Ureter (tissue), 1 donor: ENCODE data around the gene MAPK4. TPM values are rescaled to one million over a fixed set of nuclear protein-coding genes. Genes with fewer than 3 reads are reported as not detected.
A peak's percentile ranks its signal among the peaks of the same experiment; 100 is the strongest.
"Not testable (repeated sequence)": the region's sequence is repeated elsewhere in the genome, so short reads cannot be mapped to it uniquely, and the experiment has no call there.

Experiments used
- DNase-seq: peaks from one replicate; pipeline ENCODE4 v3.0.0-alpha.2; 2020; ENCODE audit warnings: low spot score
- total RNA-seq: library from RNA; stranded (reverse); gene quantifications from one replicate; pipeline ENCODE4 v1.2.4, GENCODE V29; 2023
- donor health status: DM: yes; HTN: yes; CAD: no.

Gene MAPK4
- total RNA-seq, 1 donor from 2014 or later, result 14.3 TPM

DNA sequence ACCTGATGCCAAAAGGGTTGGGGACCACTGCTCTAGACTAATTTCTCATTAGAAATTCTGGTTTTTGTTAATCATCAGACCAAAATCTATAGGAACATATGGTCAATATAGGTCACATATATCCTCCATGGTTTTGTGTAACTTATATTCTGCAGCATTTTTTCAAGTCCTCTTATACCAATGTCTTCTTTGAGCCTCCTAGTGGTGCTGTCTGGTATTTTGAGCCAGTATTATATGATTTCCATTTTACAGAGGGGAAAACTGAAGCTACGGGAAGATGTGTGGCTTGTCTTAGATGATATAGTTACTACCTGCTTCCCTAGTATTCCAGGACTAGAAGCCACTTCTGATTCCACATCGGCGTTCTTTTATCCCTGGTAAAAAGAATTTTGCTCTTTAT is 13.8 kb downstream of the MAPK4 start:
- DNase-seq, result no peak

DNA sequence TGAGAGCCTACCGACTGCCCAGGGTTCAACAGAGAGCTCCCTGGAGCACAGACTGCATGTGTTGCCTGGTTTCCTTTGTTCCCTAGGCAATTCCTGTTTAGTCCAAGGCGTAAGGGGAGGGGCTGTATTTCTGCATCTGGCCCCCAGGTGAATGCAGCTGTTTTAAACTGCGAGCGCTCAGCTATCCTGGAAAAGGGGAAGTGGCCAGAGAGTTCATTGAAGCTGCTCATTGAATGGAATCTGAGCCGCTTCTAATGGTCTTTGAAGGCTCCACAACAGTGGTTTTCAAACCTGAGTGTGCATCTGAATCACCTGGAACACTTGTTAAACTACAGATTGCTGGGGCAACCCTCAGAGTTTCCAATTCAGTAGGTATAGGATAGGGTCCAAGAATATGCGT is 18.1 kb downstream of the MAPK4 start:
- no peak for DNase-seq

DNA sequence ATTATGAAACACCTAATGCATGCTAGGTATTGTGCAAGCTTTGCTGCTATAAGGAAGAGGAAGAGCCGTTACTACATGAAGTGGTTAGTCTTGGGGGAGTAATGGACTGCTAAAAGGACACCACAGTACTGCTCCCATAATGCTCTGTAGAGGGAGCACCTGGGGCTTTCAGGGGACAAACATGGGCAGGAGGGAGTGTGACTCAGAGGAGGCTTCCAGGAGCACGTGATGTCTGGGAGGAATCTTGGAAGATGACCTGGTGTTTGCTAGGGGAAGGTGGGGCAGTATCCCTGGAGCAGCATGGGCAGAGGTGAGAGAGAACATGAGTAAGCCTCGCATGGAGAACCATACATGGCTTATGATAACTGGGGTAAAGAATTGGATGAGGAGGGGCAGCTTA is 18.8 kb downstream of the MAPK4 start:
- no peak for DNase-seq

DNA sequence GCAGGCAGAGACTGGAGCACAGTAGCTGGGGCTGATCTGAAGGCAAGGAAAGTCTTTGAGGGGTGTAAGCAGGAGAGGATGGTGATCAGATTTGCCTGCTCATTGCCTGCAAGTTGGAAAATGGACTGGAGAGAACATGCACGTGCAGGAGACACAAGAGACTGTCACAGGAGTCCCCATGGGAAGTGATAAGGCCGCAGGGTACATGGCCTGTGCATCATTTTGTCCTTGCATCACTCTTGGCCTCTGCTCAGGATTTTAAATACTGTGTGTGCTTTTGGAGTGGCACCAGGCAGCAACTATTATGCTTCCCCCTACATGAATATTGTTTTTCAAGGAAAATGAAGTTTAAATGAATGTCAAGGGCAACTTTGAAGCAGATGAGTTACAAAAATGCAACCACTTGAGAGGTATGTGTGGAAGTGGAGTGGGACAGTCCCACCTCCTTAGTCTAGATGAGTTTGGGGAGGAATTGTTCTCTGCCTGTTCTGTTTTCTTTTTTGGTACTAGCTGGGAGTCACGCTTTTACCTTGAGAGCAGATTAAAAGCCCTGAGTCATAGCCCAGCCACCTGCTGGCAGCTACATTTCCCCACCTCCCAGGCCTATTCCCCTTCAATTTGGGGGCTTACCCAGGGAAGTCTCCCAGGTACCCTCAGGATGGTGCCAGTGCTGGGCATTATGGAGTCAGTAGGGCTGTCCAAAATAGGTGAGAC is 19.3 kb downstream of the MAPK4 start:
- no peak for DNase-seq

DNA sequence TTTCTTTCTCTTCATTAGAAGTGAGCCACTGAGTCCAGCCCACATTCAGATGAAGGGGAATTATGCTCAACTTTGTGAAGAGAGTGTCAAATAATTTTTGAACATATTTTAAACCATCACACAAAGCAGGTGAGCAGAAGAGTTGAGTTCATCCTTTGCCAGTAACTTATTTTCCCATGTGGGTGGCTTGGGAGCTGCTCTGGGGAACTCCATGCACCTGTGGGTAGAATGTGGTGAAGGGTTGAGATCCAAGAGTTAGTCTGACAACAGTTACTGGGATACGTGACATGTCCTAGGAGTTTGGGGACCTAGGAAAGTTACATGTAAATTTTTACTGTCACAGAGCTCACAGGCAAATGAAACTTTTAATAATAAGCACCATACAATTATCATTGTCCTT is 21.6 kb downstream of the MAPK4 start:
- no peak for DNase-seq

DNA sequence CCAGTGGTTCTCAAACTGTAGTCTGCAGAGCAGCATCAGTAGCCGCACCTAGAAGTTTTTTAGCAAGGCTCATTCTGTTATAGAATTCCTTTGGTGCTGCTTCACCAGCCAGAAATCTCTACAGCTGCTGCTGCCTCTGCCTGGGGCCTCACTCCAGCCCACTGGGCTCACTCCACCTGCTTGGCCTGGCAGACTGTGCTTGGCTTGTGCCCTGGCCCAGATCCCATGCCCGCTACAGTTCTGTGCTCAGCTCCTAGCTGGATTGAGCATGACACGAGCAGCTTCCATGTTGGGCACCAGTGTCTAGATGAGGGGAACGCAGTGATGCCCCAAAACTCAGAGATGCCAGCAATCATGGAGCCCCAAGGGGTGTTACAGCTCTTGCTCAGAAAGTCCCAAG is 22.6 kb downstream of the MAPK4 start:
- no peak for DNase-seq

DNA sequence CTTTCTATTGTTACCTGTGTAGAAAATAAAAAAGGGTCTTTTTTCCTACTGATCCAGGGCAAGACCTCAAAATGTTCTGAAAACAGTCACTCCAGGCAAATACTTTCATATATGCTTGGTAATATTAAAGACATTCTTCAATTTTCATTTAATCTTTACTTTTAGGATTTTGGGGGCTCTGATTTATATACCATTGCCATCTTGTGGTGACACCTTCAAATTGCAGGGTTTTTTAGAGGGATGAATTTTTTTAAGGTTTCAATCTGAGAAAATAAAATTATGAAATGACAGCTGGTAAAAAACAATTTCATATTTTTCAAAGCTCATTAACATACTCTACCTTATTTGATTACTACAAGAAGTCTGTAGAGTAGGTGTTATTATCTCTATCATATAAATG is 26.8 kb downstream of the MAPK4 start:
- no peak for DNase-seq

DNA sequence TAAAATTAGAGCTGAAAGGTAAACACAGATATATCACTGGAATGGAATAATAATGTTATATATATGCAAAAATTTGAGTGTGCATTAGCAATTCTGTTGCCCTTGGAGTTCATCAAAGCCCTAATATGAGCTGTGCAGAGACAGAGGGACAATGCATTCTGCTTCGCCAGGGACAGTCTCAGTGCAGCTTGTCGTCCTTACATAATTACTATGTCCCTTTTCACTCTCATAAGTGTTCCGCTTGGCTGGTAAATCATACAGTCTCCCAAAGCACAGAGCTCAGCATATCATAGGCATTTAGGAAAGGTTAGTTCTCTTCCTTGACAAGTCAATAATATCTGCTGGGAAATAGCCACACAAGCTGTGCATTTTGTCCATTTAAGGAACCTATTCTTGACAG is 30.7 kb downstream of the MAPK4 start:
- DNase-seq, result no peak

DNA sequence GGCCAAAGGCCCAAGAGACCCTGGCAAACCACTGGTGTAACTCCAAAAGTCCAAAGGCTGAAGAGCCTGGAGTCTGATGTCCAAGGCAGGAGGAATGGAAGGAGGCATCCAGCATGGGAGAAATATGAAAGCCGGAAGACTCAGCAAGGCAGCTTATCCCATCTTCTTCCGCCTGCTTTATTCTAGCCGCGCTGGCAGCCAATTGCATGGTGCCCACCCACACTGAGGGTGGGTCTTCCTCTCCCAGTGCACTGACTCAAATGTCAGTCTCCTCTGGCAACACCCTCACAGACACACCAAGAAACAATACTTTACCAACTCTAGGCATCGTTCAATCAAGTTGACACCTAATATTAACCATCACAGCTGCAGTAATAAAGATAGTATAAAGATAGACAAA is 34.1 kb downstream of the MAPK4 start:
- DNase-seq, result no peak

DNA sequence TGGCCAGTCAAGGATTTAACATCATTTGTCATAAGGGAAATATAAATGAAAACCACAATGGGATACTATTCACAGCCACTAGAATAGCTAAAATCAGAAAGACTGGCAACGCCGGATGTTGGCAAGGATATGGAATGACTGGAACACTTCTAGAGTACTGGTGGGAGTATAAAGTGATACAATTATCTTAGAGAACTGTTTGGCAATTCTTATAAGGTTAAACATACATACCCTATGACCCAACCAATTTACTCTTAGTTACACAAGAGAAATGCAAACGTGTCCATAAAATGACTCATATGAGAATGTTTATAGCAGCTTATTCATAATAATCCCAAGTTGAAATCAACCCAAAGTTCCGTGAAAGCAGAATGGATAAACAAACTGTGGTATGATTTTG is 35.1 kb downstream of the MAPK4 start:
- DNase-seq, result no peak

DNA sequence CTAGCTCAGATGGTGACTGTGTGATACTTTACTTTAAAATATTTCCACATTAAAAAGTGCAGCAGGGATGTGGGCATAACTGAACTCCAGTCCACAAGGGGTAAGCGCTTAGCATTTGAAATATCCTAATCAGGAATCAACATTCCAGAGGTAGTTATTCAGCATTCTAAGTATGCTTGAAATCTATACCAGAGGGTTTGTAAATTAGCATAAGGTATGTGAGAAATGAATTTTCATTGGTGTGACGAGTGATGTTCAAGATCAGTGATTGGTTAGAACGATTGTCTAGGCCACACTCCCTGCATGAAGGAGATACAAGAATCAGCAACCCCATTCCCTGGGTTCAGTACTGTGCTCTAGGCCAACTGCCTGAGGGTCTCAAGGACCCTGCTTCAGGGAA is 42.6 kb downstream of the MAPK4 start:
- DNase-seq, result no peak

DNA sequence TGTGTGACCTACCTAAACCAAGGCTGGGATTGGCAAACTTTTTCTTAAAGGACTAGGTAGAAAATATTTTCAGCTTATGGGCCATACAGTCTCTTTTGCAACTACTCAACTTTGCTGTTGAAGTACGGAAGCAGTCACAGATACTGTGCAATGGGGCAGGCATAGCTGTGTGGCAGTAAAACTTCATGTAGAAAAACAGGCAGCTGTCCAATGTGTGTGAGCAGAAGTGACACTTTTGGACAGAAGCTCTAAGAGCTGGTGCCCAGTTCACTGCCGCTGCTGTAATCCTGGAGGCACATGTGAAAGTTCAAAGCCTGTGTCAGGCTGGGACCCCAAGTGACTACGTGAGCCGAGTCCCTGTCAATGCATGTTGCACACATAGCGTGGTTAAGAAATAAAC is 46.7 kb downstream of the MAPK4 start:
- DNase-seq, result no peak

DNA sequence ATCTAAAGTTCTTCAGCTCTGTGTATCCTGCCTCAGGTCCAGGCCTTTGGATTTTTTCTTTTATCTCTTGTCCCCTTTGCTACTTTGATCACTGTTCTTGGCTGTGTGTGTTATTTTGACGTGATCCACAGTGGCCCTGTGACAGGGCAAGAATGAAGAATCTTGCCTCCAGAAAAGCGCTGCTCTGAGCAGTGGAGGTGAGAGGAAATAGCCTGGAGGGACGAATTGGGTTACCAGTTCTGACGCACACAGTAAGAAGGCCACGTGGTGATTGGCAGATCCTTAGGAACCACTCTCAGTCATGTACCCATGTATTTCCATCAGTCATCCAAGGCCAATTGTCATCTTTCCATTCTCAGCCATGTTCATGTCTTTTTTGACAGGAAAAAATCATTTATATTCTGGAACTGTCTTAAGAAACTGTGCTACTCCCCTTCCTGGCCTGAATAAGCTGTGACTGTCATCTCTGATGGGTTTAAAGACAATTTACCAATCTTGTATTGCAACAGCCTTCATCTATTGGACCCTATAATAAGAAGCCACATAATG is 47.6 kb downstream of the MAPK4 start:
- DNase-seq, result no peak

DNA sequence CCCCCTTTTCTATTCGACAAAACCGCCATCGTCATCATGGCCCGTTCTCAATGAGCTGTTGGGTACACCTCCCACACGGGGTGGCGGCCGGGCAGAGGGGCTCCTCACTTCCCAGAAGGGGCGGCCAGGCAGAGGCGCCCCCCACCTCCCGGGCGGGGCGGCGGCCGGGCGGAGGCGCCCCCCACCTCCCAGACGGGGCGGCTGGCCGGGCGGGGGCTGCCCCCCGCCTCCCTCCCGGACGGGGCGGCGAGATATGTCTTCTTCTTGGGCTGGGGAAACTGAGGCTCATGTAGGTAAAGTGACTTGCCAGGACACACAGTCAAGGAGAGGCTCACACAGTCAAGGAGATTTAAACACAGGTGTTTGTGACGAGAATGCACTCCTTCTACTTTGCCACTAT is 49.3 kb downstream of the MAPK4 start:
- DNase-seq, result not testable (repeated sequence)

DNA sequence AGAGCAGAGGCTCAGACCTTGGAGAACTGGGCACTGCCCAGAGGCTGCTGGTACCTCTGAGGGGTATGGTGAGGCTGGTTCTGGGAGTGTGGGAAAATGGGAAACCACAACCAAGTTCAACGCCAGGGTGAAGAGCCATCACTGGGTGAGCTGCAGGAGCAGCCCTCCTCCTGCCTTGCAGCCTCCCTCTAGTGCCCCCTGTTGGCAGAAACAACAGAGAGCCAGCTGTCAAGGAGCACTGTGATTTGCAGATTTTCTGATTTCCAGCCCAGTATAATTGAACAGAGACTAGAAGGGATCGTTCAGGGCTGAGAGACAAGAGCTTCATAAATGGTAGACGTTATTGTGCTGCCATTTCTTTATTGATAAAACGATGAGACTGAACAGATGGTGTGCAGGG is 50.5 kb downstream of the MAPK4 start:
- DNase-seq, result no peak

DNA sequence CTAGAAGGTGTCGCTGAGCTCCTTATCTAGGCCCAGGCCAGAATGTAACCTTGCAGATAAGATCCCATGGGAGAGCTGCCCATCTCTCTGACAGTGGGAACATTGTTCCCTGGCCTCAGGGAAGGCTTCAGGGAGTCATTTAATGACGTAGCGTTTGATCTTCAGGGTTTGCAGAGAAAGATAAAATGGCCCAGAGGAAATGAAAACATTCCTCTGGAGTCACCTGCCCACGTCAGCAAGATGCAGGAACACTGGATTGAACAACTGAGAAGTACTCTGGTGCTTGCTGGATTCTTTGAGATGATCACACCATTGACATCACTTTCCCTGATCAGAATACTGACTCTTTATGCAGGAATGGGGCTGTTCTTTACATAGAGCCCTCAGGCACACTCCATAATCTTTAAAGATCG is 51.6 kb downstream of the MAPK4 start:
- no peak for DNase-seq

DNA sequence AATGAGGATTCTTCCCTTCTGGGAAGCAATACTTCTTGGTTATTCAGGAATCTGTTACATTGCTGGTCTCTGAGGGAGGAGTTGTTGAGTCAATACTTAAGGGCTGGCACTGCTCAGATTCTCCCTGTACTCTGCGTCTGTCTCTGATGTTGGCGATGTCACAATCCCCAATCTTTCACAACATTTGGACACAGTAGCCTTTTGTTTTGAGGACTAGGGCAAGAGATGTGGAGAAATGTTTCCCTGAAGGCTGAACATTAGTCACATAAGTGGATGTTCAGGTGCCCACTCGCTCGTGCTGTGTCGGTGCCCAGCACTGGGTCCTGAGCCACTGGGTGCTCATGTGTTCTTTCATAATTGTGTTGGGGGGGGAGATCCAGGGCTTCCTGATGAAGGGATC is 55.0 kb downstream of the MAPK4 start:
- no peak for DNase-seq

DNA sequence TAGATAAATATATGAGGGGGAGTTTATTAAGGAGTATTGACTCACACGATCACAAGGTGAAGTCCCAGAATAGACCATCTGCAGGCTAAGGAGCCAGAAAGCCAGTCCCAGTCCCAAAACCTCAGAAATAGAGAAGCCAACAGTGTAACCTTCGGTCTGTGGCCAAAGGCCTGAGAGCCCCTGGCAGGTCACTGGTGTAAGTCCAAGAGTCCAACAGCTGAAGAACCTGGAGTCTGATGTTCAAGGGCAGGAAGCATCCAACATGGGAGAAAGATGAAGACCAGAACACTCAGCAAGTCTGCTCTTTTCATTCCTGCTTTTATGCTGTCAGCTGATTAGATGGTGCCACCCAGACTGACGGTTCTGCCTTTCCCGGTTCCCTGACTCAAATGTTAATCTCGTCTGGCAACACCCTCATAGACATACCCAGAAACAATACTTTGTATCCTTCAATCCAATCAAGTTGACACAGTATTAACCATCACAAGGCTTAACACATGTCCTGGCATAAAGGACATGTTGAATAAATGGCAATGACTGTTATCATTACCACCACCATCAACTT is 56.7 kb downstream of the MAPK4 start:
- no peak for DNase-seq

DNA sequence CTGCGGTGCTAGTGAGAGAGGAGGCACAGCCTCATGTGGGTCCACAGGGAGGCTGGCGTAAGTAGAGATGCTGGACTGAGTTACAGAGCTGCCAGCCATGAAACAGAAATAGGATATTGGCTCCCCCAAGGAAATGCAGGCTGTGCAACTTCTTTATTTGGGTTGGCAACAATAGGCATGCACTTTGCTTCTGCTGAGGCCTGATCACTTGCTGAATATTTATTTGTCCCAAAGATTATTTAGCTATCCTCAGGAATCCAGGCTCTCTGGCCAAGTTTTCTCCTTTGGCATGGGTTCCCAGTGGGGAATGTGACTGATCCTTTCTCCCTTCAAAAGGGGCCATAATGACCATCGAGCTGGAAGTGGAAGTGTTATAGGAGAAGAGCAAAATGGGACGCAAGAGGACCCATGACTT is 60.0 kb downstream of the MAPK4 start:
- peak; percentile 73 for DNase-seq

DNA sequence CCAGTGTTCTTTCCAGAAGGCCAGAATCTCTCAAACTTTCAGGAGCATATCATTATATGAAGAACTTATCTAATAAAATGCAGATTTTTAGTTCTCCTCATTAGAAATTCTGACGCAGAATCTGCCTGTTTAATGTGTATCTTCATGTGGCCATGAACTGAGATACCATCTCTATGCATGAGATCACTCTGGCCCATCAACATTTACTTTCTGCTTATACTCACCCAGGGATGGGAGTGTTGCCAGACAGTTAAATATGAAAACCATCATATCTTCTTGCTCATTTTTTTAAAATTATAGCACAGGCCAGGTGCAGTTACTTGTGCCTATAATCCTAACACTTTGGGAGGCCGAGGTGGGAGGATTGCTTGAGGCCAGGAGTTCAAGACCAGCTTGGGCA is 60.4 kb downstream of the MAPK4 start:
- DNase-seq, result no peak

DNA sequence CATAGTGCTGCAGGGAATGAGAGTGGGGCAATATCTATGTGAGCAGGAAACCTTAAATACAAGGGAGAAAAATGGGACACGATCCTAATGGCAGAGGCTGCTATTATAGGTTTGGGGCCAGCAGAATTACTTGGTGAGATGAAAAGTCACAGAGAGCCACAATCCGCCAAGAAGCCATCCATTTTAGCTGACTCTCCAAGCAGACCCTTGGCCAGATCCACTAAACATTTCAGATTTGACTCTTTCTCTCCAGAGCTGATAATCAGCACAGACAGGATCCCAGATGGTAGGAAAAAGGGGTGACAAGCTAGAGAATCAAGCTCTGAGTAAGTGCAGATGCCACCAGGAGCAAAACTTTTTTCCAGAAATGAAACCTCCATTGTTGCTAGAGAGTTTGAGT is 61.5 kb downstream of the MAPK4 start:
- DNase-seq, result no peak

DNA sequence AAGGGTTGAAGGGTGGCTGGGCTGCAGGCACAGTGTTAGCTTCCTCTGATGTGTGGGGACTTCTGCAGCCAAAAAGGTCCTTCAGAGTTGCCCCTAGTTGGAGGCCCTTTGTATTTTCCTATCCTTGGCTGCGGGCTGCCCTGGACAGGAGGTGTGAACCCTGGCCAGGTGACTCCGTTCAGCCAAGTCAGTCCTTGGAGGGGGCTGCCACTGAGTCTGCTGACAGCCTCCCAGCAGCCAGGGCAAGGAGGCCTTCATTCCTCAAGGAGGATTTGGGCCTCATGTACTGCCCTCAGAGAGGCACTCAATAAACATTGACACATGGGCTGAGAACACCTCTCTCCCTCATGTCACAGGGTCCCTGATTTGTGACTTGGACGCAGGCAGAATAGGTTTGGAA is 62.4 kb downstream of the MAPK4 start:
- no peak for DNase-seq

DNA sequence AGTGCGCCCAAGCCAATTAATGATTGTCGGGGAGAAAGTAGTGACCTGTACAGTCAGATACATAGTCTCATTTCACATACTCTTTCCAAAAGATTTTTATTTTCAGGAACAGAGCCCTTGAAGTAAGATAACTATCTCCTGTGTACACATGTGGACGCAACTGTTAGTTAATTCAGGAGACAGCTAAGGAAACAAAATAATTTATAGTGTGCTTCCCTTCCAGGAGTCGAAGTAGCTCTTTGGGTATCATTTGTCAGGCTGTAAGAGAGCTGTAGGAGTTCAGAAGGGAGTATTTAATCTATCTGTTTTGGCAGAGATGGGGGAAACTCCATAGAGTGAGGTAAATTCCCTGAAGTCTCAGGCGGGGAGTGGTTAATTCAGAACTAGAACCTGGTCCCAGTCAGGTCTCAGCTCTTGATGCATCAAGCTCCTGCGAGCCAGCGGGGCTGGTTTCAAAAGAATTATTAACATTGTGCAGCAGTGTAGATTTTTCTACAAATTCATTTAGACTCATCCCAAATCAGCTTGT is 63.0 kb downstream of the MAPK4 start:
- no peak for DNase-seq
